K562 (cell line): ENCODE measurements around the gene PUS3. TPM values are rescaled to one million over a fixed set of nuclear protein-coding genes. Genes with fewer than 3 reads are reported as not detected.

Experiments
- DNMT1 ChIP-seq: fragments of 450-650 bp; IDR thresholded peaks from 2 replicates; pipeline ENCODE4 v1.6.1; 2016; ENCODE audit warnings: antibody characterized with exemption, mild to moderate bottlenecking
- EP300 ChIP-seq: IDR thresholded peaks from 2 replicates; pipeline ENCODE4 v1.6.1; 2012; ENCODE audit warnings: low read length, improper control_type of control experiment
- KDM1A ChIP-seq, 2 experiments: fragments of 450-650 bp; IDR thresholded peaks; 2 replicates each; pipeline ENCODE4 v1.6.1; 2016; ENCODE audit warnings: mild to moderate bottlenecking in 2 of 2
- MTA3 ChIP-seq: fragments of 450-650 bp; formaldehyde crosslinking; IDR thresholded peaks from 2 replicates; pipeline ENCODE4 v1.6.1; 2017; ENCODE audit warnings: mild to moderate bottlenecking, borderline replicate concordance
- NFXL1 ChIP-seq: fragments of 450-650 bp; formaldehyde crosslinking; IDR thresholded peaks from 2 replicates; pipeline ENCODE4 v1.4.0; 2021; ENCODE audit warnings: mild to moderate bottlenecking
- RERE ChIP-seq: sonication (generic); formaldehyde crosslinking; IDR thresholded peaks from 2 replicates; pipeline ENCODE4 v1.8.0; 2023; ENCODE audit warnings: missing genetic modification reagents, mild to moderate bottlenecking, borderline replicate concordance
- STAG1 ChIP-seq: sonication (generic); formaldehyde crosslinking; IDR thresholded peaks from 2 replicates; pipeline ENCODE4 v1.5.0; 2020; ENCODE audit warnings: missing genetic modification reagents, borderline replicate concordance
- ZBTB11 ChIP-seq, 3 experiments: fragments of 200-800 bp in 1 of 3; fragments of 250-450 bp in 1 of 3; fragments of 450-650 bp in 1 of 3; sonication (Bioruptor Pico) in 1 of 3; sonication (Bioruptor generic) in 1 of 3; formaldehyde crosslinking in 1 of 3; IDR thresholded peaks; 2 replicates each; pipeline versions ENCODE4 v1.6.1 to v1.8.0; 2016 to 2022; ENCODE audit warnings: mild to moderate bottlenecking in 2 of 3, missing genetic modification characterization in 2 of 3, missing compliant biosample characterization in 1 of 3, moderate library complexity in 1 of 3
- ZBTB5 ChIP-seq: fragments of 450-650 bp; IDR thresholded peaks from 2 replicates; pipeline ENCODE4 v1.6.1; 2017; ENCODE audit warnings: antibody characterized with exemption
- ZEB2 ChIP-seq: fragments of 450-650 bp; IDR thresholded peaks from 2 replicates; pipeline ENCODE4 v1.6.1; 2016
- ZNF239 ChIP-seq: fragments of 250-450 bp; sonication (Bioruptor Pico); IDR thresholded peaks from 2 replicates; pipeline ENCODE4 v1.4.0; 2020; ENCODE audit warnings: mild to moderate bottlenecking
- ZNF518B ChIP-seq: fragments of 250-450 bp; sonication (Bioruptor Pico); IDR thresholded peaks from 2 replicates; pipeline ENCODE4 v1.5.0; 2021; ENCODE audit warnings: mild to moderate bottlenecking, moderate library complexity
- polyA plus RNA-seq, 8 experiments: library from polyadenylated mRNA; depleted of rRNA in 4 of 8; stranded (reverse) in 5 of 8; unstranded in 3 of 8; fragments of >200 nt; fragmentation: Nextera tagmentation in 2 of 8; fragmentation: Illumina TruSeq in 1 of 8; extraction: Ambion mirVana in 2 of 8; extraction: Trizol in 1 of 8; gene quantifications; 2 replicates each; pipeline versions ENCODE4 v1.2.1 to v1.2.3, GENCODE V29; 2011 to 2014; ENCODE audit warnings: inconsistent platforms in 1 of 8, missing spikeins in 1 of 8
- total RNA-seq, 7 experiments: library from RNA; depleted of rRNA in 6 of 7; stranded (reverse); fragments of >200 nt in 6 of 7; fragmentation: Illumina TruSeq in 2 of 7; extraction: Trizol in 2 of 7; gene quantifications; 2 replicates each; pipeline versions ENCODE4 v1.2.1 to v1.2.3, GENCODE V29; 2011 to 2021; ENCODE audit warnings: low replicate concordance in 1 of 7

Gene PUS3
- total and polyA plus RNA-seq, 9 of the 15 experiments (the other 6 are each of a cell fraction or from before 2014, with no cell fraction given), result 16.5 to 49.2 (median 35.9) TPM

- TF ChIP-seq ZBTB5 (no peak), EP300 (no peak), RERE (CRISPR knock-in tag) (no peak), DNMT1 (no peak), MTA3 (peak; percentile 47; the same call in 1 of the 2 replicates), STAG1 (CRISPR knock-in tag) (no peak), ZEB2 (no peak), ZNF239 (CRISPR knock-in tag) (no peak), ZBTB11 (CRISPR knock-in tag; IDR thresholded peaks at IDR 0.05) (peak in 1 of 3 experiments; percentile 73; a peak in 2 of 6 replicates), KDM1A (IDR thresholded peaks at IDR 0.05) (no peak), NFXL1 (no peak), ZNF518B (no peak)
Observed at GRCh38 chr11:125902927-125903710, at the start of gene PUS3 (continued).
